Fibroblast of lung (primary cell): ENCODE results near the gene TIGD1. TPM values are rescaled to one million over a fixed set of nuclear protein-coding genes. Genes with fewer than 3 reads are reported as not detected.

Experiments used
- DNase-seq, 2 donors: peaks; one replicate each; pipeline versions ENCODE4 v3.0.0 to v3.0.0-alpha.2; 2010; ENCODE audit warnings: low read depth in 2 of 2
- H2AFZ ChIP-seq: 2 replicates; pipeline ENCODE4 v1.5.1; 2012; ENCODE audit warnings: low read length, control low read depth, inconsistent platforms
- H3K27ac ChIP-seq: 2 replicates; pipeline ENCODE4 v1.5.1; 2011; ENCODE audit warnings: low read length, control low read depth; ENCODE audit not compliant: insufficient read depth
- H3K27me3 ChIP-seq: 2 replicates; pipeline ENCODE4 v1.5.1; 2011; ENCODE audit warnings: mild to moderate bottlenecking, low read length; ENCODE audit not compliant: control insufficient read depth, insufficient read depth
- H3K36me3 ChIP-seq: 2 replicates; pipeline ENCODE4 v1.5.1; 2011; ENCODE audit warnings: low read length; ENCODE audit not compliant: control insufficient read depth, insufficient read depth
- H3K4me1 ChIP-seq: 2 replicates; pipeline ENCODE4 v1.5.1; 2011; ENCODE audit warnings: low read length; ENCODE audit not compliant: control insufficient read depth, insufficient read depth; ENCODE audit errors: extremely low read depth
- H3K4me2 ChIP-seq: 2 replicates; pipeline ENCODE4 v1.5.1; 2011; ENCODE audit warnings: low read length, control low read depth; ENCODE audit not compliant: insufficient read depth; ENCODE audit errors: extremely low read depth
- H3K4me3 ChIP-seq, 4 experiments: fragments of 200-600 bp in 1 of 4; sonication (generic) in 1 of 4; replicated peaks in 1 of 4; 2 replicates each; pipeline ENCODE4 v1.5.1; 2011 to 2016; ENCODE audit warnings: low read length in 4 of 4, low read depth in 3 of 4, mild to moderate bottlenecking in 3 of 4, control low read depth in 2 of 4, inconsistent platforms in 1 of 4, mixed read lengths in 1 of 4; ENCODE audit not compliant: insufficient read depth in 1 of 4; ENCODE audit errors: control extremely low read depth in 1 of 4
- H3K79me2 ChIP-seq: 2 replicates; pipeline ENCODE4 v1.5.1; 2012; ENCODE audit warnings: mild to moderate bottlenecking, low read length, inconsistent platforms; ENCODE audit not compliant: control insufficient read depth, insufficient read depth
- H3K9ac ChIP-seq: 2 replicates; pipeline ENCODE4 v1.5.1; 2011; ENCODE audit warnings: mild to moderate bottlenecking, low read length, control low read depth; ENCODE audit not compliant: insufficient read depth
- H3K9me3 ChIP-seq: 2 replicates; pipeline ENCODE4 v1.5.1; 2012; ENCODE audit warnings: low read depth, low read length; ENCODE audit not compliant: control insufficient read depth, insufficient read depth
- H4K20me1 ChIP-seq: 2 replicates; pipeline ENCODE4 v1.5.1; 2011; ENCODE audit warnings: low read length; ENCODE audit not compliant: control insufficient read depth, insufficient read depth; ENCODE audit errors: extremely low read depth
- EZH2 ChIP-seq: IDR thresholded peaks from 2 replicates; pipeline ENCODE4 v1.5.1; 2012; ENCODE audit warnings: low read length, control low read depth, mild to moderate bottlenecking; ENCODE audit errors: missing control alignments
- polyA plus RNA-seq, 2 donors: library from polyadenylated mRNA; depleted of rRNA in 1 of 2; stranded (reverse) in 1 of 2; unstranded in 1 of 2; fragments of >200 nt; gene quantifications; 2 replicates each; pipeline ENCODE4 v1.2.1, GENCODE V29; 2011 to 2012; ENCODE audit warnings: missing spikeins in 1 of 2
- total RNA-seq: library from RNA; depleted of rRNA; stranded (reverse); fragments of >200 nt; gene quantifications from 2 replicates; pipeline ENCODE4 v1.2.1, GENCODE V29; 2014
- TF ChIP-seq, protein P1 (sequence below), 2 donors: IDR thresholded peaks in 1 of 2; conservative IDR thresholded peaks in 1 of 2; 1 replicate in 1 of 2; 2 replicates in 1 of 2; pipeline ENCODE4 v1.5.1; 2011 to 2012; ENCODE audit warnings: low read length in 2 of 2, control low read depth in 1 of 2, inconsistent platforms in 1 of 2, low read depth in 1 of 2, mild to moderate bottlenecking in 1 of 2

Gene TIGD1
- total and polyA plus RNA-seq, 2 donors (not counting 1 experiment from before 2014, with no cell fraction given), result 2.5 to 4.0 TPM

GRCh38 chr2:232562515-232563151 is 12.3 kb upstream of the TIGD1 start:
- DNase-seq, result no peak
- no peaks in the 10 kb centered on the region for H4K20me1 ChIP-seq
- no peak overlapping the region for H3K9ac ChIP-seq
- no peak overlapping the region for H3K4me2 ChIP-seq
- H3K27me3 ChIP-seq, result no peaks in the 10 kb centered on the region
- no peak overlapping the region for H2AFZ ChIP-seq
- no peak overlapping the region for H3K4me3 ChIP-seq
- H3K27ac ChIP-seq, result no peak overlapping the region
- no peaks in the 10 kb centered on the region for H3K9me3 ChIP-seq
- TF ChIP-seq, protein P1, sequence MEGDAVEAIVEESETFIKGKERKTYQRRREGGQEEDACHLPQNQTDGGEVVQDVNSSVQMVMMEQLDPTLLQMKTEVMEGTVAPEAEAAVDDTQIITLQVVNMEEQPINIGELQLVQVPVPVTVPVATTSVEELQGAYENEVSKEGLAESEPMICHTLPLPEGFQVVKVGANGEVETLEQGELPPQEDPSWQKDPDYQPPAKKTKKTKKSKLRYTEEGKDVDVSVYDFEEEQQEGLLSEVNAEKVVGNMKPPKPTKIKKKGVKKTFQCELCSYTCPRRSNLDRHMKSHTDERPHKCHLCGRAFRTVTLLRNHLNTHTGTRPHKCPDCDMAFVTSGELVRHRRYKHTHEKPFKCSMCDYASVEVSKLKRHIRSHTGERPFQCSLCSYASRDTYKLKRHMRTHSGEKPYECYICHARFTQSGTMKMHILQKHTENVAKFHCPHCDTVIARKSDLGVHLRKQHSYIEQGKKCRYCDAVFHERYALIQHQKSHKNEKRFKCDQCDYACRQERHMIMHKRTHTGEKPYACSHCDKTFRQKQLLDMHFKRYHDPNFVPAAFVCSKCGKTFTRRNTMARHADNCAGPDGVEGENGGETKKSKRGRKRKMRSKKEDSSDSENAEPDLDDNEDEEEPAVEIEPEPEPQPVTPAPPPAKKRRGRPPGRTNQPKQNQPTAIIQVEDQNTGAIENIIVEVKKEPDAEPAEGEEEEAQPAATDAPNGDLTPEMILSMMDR (conservative IDR thresholded peaks at IDR 0.05 in 1 of 2, IDR thresholded peaks at IDR 0.05 in 1 of 2; ENCODE audit: low read depth in 1 of 2, low read length in 2 of 2), result no peak
- TF ChIP-seq EZH2, result no peak
- H3K79me2 ChIP-seq, result peaks cover 2% of the 10 kb centered on the region
- H3K36me3 ChIP-seq, result peaks cover 7% of the 10 kb centered on the region
- no peaks in the 10 kb centered on the region for H3K4me1 ChIP-seq

- Histone ChIP-seq H3K27me3 (no peaks in the 10 kb centered on the region), H3K4me1 (no peaks in the 10 kb centered on the region), H4K20me1 (no peaks in the 10 kb centered on the region), H2AFZ (no peak overlapping the region), H3K4me3 (no peak overlapping the region), H3K4me2 (no peak overlapping the region), H3K9me3 (no peaks in the 10 kb centered on the region), H3K36me3 (peaks cover 9% of the 10 kb centered on the region), H3K27ac (no peak overlapping the region), H3K79me2 (peaks cover 51% of the 10 kb centered on the region), H3K9ac (no peak overlapping the region)
- DNase-seq, result no peak
- TF ChIP-seq, protein P1 (conservative IDR thresholded peaks at IDR 0.05 in 1 of 2, IDR thresholded peaks at IDR 0.05 in 1 of 2; ENCODE audit: low read depth in 1 of 2, low read length in 2 of 2), result no peak
- TF ChIP-seq EZH2, result no peak
Observed at GRCh38 chr2:232556426-232556825, 6.1 kb upstream of the TIGD1 start.

- Histone ChIP-seq H3K4me1 (no peaks in the 10 kb centered on the region), H3K9me3 (no peaks in the 10 kb centered on the region), H2AFZ (no peak overlapping the region), H4K20me1 (no peaks in the 10 kb centered on the region), H3K4me3 (peak overlapping the region; percentile 77 to 95 (median 90)), H3K36me3 (no peaks in the 10 kb centered on the region), H3K79me2 (peaks cover 58% of the 10 kb centered on the region), H3K27me3 (no peaks in the 10 kb centered on the region), H3K27ac (peak overlapping the region; percentile 97), H3K4me2 (peak overlapping the region; percentile 95), H3K9ac (no peak overlapping the region)
- DNase-seq, result no peak
- TF ChIP-seq, protein P1 (conservative IDR thresholded peaks at IDR 0.05 in 1 of 2, IDR thresholded peaks at IDR 0.05 in 1 of 2; ENCODE audit: low read depth in 1 of 2, low read length in 2 of 2), result no peak
- TF ChIP-seq EZH2, result no peak
Observed at GRCh38 chr2:232551776-232552175, 1.4 kb upstream of the TIGD1 start.
